HepG2 (cell line): Measurements from ENCODE around the gene MAP2K7. TPM values are rescaled to one million over a fixed set of nuclear protein-coding genes. Genes with fewer than 3 reads are reported as not detected.

Experiments used
- E2F5 ChIP-seq: sonication (generic); formaldehyde crosslinking; conservative IDR thresholded peaks from 2 replicates; pipeline ENCODE4 v1.4.0; 2020; ENCODE audit warnings: missing genetic modification reagents
- FOSL1 ChIP-seq: sonication (generic); formaldehyde crosslinking; IDR thresholded peaks from 2 replicates; pipeline ENCODE4 v1.9.0; 2021; ENCODE audit warnings: missing genetic modification reagents, borderline replicate concordance
- GZF1 ChIP-seq: sonication (generic); formaldehyde crosslinking; IDR thresholded peaks from 2 replicates; pipeline ENCODE4 v1.5.1; 2020; ENCODE audit warnings: mild to moderate bottlenecking, missing genetic modification reagents
- IRF2 ChIP-seq: IDR thresholded peaks from 2 replicates; pipeline ENCODE4 v1.6.1; 2018; ENCODE audit warnings: missing genetic modification reagents, missing compliant biosample characterization
- KDM5B ChIP-seq: sonication (generic); formaldehyde crosslinking; IDR thresholded peaks from 2 replicates; pipeline ENCODE4 v1.4.0; 2020; ENCODE audit warnings: missing genetic modification reagents, mild to moderate bottlenecking, borderline replicate concordance
- KLF16 ChIP-seq, 2 experiments: sonication (generic) in 1 of 2; formaldehyde crosslinking in 1 of 2; IDR thresholded peaks; 2 replicates each; pipeline versions ENCODE4 v1.6.1 to v1.8.0; 2016 to 2023; ENCODE audit warnings: missing genetic modification reagents in 2 of 2, missing compliant biosample characterization in 1 of 2
- MATR3 ChIP-seq: sonication (generic); formaldehyde crosslinking; IDR thresholded peaks from 2 replicates; pipeline ENCODE4 v1.4.0; 2020; ENCODE audit warnings: missing genetic modification reagents
- MXD4 ChIP-seq: IDR thresholded peaks from 2 replicates; pipeline ENCODE4 v1.6.1; 2016; ENCODE audit warnings: mild to moderate bottlenecking, missing biosample characterization, missing genetic modification reagents
- PCBP2 ChIP-seq: fragments of 200-400 bp; formaldehyde crosslinking; optimal IDR thresholded peaks from 2 replicates; pipeline ENCODE3; 2018; ENCODE audit warnings: low read length, low read depth; ENCODE audit not compliant: poor library complexity, severe bottlenecking
- RBFOX2 ChIP-seq: fragments of 200-400 bp; formaldehyde crosslinking; IDR thresholded peaks from 2 replicates; pipeline ENCODE4 v1.6.1; 2017; ENCODE audit warnings: low read depth, mild to moderate bottlenecking, low read length
- SMAD1 ChIP-seq: sonication (generic); formaldehyde crosslinking; IDR thresholded peaks from 2 replicates; pipeline ENCODE4 v1.4.0; 2020; ENCODE audit warnings: missing genetic modification reagents, low read depth, mild to moderate bottlenecking, borderline replicate concordance
- SOX5 ChIP-seq: IDR thresholded peaks from 2 replicates; pipeline ENCODE4 v1.6.1; 2016; ENCODE audit warnings: borderline replicate concordance
- SP4 ChIP-seq: sonication (generic); formaldehyde crosslinking; IDR thresholded peaks from 2 replicates; pipeline ENCODE4 v1.8.1; 2023; ENCODE audit warnings: mild to moderate bottlenecking, missing genetic modification reagents
- TBX3 ChIP-seq: fragments of 450-650 bp; IDR thresholded peaks from 2 replicates; pipeline ENCODE4 v1.6.1; 2017; ENCODE audit warnings: antibody characterized with exemption, mild to moderate bottlenecking, inconsistent platforms, borderline replicate concordance
- TRAFD1 ChIP-seq: sonication (generic); formaldehyde crosslinking; IDR thresholded peaks from 2 replicates; pipeline ENCODE4 v1.5.1; 2020; ENCODE audit warnings: missing genetic modification reagents, mild to moderate bottlenecking, borderline replicate concordance
- ZFP36 ChIP-seq: fragments of 150-350 bp; IDR thresholded peaks from 2 replicates; pipeline ENCODE4 v1.6.1; 2018; ENCODE audit warnings: borderline replicate concordance, low read length, low read depth; ENCODE audit not compliant: partially characterized antibody
- ZNF124 ChIP-seq: sonication (generic); formaldehyde crosslinking; IDR thresholded peaks from 2 replicates; pipeline ENCODE4 v1.4.0; 2020; ENCODE audit warnings: missing genetic modification reagents
- ZNF451 ChIP-seq: sonication (generic); formaldehyde crosslinking; IDR thresholded peaks from 2 replicates; pipeline ENCODE4 v1.5.0; 2020; ENCODE audit warnings: mild to moderate bottlenecking, missing genetic modification reagents
- ZNF720 ChIP-seq: sonication (generic); formaldehyde crosslinking; IDR thresholded peaks from 2 replicates; pipeline ENCODE4 v1.4.0; 2020; ENCODE audit warnings: missing genetic modification reagents
- ZNF891 ChIP-seq: sonication (generic); formaldehyde crosslinking; IDR thresholded peaks from 2 replicates; pipeline ENCODE4 v1.5.0; 2020; ENCODE audit warnings: mild to moderate bottlenecking, missing genetic modification reagents
- polyA plus RNA-seq, 8 experiments: library from polyadenylated mRNA; depleted of rRNA in 3 of 8; stranded (reverse) in 7 of 8; unstranded in 1 of 8; fragments of >200 nt; fragmentation: Illumina TruSeq in 4 of 8; extraction: Trizol in 4 of 8; gene quantifications; 2 replicates each; pipeline versions ENCODE4 v1.2.1 to v1.2.3, GENCODE V29; 2011 to 2016; ENCODE audit warnings: low read depth in 4 of 8, missing spikeins in 1 of 8, mixed read lengths in 1 of 8; ENCODE audit not compliant: insufficient read depth in 1 of 8
- total RNA-seq, 5 experiments: library from RNA; depleted of rRNA; stranded (reverse); fragments of >200 nt; fragmentation: Illumina TruSeq; extraction: Trizol; gene quantifications; 2 replicates each; pipeline ENCODE4 v1.2.3, GENCODE V29; 2016; ENCODE audit warnings: low read depth in 1 of 5

MAP2K7 gene
- total and polyA plus RNA-seq, 2 of the 13 experiments (the other 11 are each of a cell fraction or from before 2014, with no cell fraction given): 9.0 to 10.8 TPM

- no peak for TF ChIP-seq SMAD1 (CRISPR knock-in tag)
- TF ChIP-seq KLF16 (CRISPR knock-in tag; IDR thresholded peaks at IDR 0.05): no peak
- no peak for TF ChIP-seq FOSL1 (CRISPR knock-in tag)
- no peak for TF ChIP-seq TBX3
- no peak for TF ChIP-seq GZF1
- TF ChIP-seq PCBP2: no peak
- TF ChIP-seq SOX5 (CRISPR knock-in tag): no peak
- peak; percentile 73; the same call in 1 of the 2 replicates for TF ChIP-seq E2F5 (CRISPR knock-in tag)
- TF ChIP-seq ZNF891 (CRISPR knock-in tag): no peak; the same call in 1 of the 2 replicates
- no peak for TF ChIP-seq MXD4
- TF ChIP-seq ZNF720 (CRISPR knock-in tag): no peak
- peak; percentile 53 for TF ChIP-seq KDM5B
- TF ChIP-seq SP4 (CRISPR knock-in tag): peak; percentile 66; the same call in 1 of the 2 replicates
- peak; percentile 95 for TF ChIP-seq ZFP36
- peak; percentile 56; the same call in 1 of the 2 replicates for TF ChIP-seq ZNF451
- no peak for TF ChIP-seq TRAFD1 (CRISPR knock-in tag)
- TF ChIP-seq RBFOX2: peak; percentile 50
- no peak for TF ChIP-seq IRF2 (CRISPR knock-in tag)
- TF ChIP-seq ZNF124 (CRISPR knock-in tag): no peak
- TF ChIP-seq MATR3: no peak
These were observed 12.7 kb downstream of the MAP2K7 start (continued) for GRCh38 chr19:7916103-7916954.
